ENCODE results near the gene CDK5RAP2. TPM values are rescaled to one million over a fixed set of nuclear protein-coding genes. Genes with fewer than 3 reads are reported as not detected.
A peak's percentile ranks its signal among the peaks of the same experiment; 100 is the strongest.
"Not testable (repeated sequence)": the region's sequence is repeated elsewhere in the genome, so short reads cannot be mapped to it uniquely, and the experiment has no call there.

CDK5RAP2 gene
- total and polyA plus RNA-seq, 2 experiments from 2014 or later: 52.6 to 77.0 TPM

DNA sequence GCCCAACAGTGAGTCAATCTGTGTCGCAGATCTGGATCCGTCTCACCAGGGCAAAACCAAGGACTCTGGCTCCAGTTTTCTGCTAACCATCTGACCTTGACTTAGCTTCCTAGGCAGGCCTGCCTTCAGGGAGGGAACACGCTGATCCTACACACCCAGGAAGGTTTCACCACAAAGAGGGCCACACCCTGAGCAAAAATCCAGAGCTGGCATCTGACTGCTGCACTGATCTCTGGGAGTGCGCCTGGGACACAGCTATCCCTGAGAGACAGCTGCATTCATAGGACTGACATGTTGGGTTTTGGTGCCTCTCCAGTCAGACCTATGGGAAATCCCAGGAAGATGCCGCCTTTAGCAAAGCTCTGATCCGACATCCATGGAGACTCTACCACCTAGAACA, 47.5 kb downstream of the CDK5RAP2 start:
- H4K20me1 ChIP-seq (ENCODE audit: insufficient read depth): no peaks in the 10 kb centered on the region
- peak overlapping the region; percentile 21; the same call in 1 of the 2 replicates for H3K27ac ChIP-seq
- no peaks in the 10 kb centered on the region for H3K9me2 ChIP-seq (ENCODE audit: insufficient read depth)
- H3K4me3 ChIP-seq: no peak overlapping the region
- peaks cover 32% of the 10 kb centered on the region for H3K36me3 ChIP-seq (ENCODE audit: low read depth)
- H3K27me3 ChIP-seq (replicated peaks; ENCODE audit: insufficient read depth): no peaks in the 10 kb centered on the region
- peak overlapping the region; percentile 19; the same call in 1 of the 2 replicates for H3K9ac ChIP-seq
- 0 out of 2 replicates have a peak, but pooled peaks cover 4% of the 10 kb centered on the region for H3F3A ChIP-seq (ENCODE audit: insufficient read depth)
- 48 to 49% methylated on average over 6 of the region's 6 CpGs for WGBS, 2 experiments (ENCODE audit: low coverage in 1 of 2, low lambda C conversion rate in 2 of 2, missing lambda C conversion rate in 2 of 2)
- TF ChIP-seq EZH2phosphoT487 (IDR thresholded peaks at IDR 0.05; ENCODE audit: insufficient read depth, low read depth): no peak
- no peak for TF ChIP-seq EZH2 (IDR thresholded peaks at IDR 0.05; ENCODE audit: insufficient read depth, poor library complexity, severe bottlenecking)
- in situ Hi-C loops (cut with MboI): loop anchor here (10.0 kb wide), 1 partner anchor 62 kb away; no protein-coding TSS in a partner anchor
- H3K79me2 ChIP-seq (ENCODE audit: insufficient read depth): no peaks in the 10 kb centered on the region
- peak overlapping the region; percentile 23 for H3K4me2 ChIP-seq (ENCODE audit: unreplicated experiment)
- H3K9me3 ChIP-seq (ENCODE audit: low read depth): no peaks in the 10 kb centered on the region
- peak; percentile 73 for DNase-seq
- no peak overlapping the region for H2AFZ ChIP-seq
- peaks cover 10% of the 10 kb centered on the region for H3K4me1 ChIP-seq (ENCODE audit: insufficient read depth)

GRCh38 chr9:120531683-120532300, 48.2 kb downstream of the CDK5RAP2 start:
- peaks cover 10% of the 10 kb centered on the region for H3K4me1 ChIP-seq (ENCODE audit: insufficient read depth)
- H3K4me3 ChIP-seq: no peak overlapping the region
- peak; percentile 57 for DNase-seq
- no peak overlapping the region for H3K4me2 ChIP-seq (ENCODE audit: unreplicated experiment)
- H3K36me3 ChIP-seq (ENCODE audit: low read depth): peaks cover 36% of the 10 kb centered on the region
- no peaks in the 10 kb centered on the region for H3K27me3 ChIP-seq (replicated peaks; ENCODE audit: insufficient read depth)
- H4K20me1 ChIP-seq (ENCODE audit: insufficient read depth): no peaks in the 10 kb centered on the region
- H3K9me3 ChIP-seq (ENCODE audit: low read depth): no peaks in the 10 kb centered on the region
- H3K79me2 ChIP-seq (ENCODE audit: insufficient read depth): no peaks in the 10 kb centered on the region
- WGBS, 2 experiments (ENCODE audit: low coverage in 1 of 2, low lambda C conversion rate in 2 of 2, missing lambda C conversion rate in 2 of 2): 69 to 72% methylated on average over 2 of the region's 2 CpGs
- H3F3A ChIP-seq (ENCODE audit: insufficient read depth): 0 out of 2 replicates have a peak, but pooled peaks cover 4% of the 10 kb centered on the region
- no peaks in the 10 kb centered on the region for H3K9me2 ChIP-seq (ENCODE audit: insufficient read depth)
- H3K9ac ChIP-seq: peak overlapping the region; percentile 19; the same call in 1 of the 2 replicates
- in situ Hi-C loops (cut with MboI): loop anchor here (10.0 kb wide), 1 partner anchor 63 kb away; no protein-coding TSS in a partner anchor
- H3K27ac ChIP-seq: peak overlapping the region; percentile 21; the same call in 1 of the 2 replicates
- TF ChIP-seq EZH2phosphoT487 (IDR thresholded peaks at IDR 0.05; ENCODE audit: insufficient read depth, low read depth): no peak
- no peak for TF ChIP-seq EZH2 (IDR thresholded peaks at IDR 0.05; ENCODE audit: insufficient read depth, poor library complexity, severe bottlenecking)
- H2AFZ ChIP-seq: no peak overlapping the region

DNA sequence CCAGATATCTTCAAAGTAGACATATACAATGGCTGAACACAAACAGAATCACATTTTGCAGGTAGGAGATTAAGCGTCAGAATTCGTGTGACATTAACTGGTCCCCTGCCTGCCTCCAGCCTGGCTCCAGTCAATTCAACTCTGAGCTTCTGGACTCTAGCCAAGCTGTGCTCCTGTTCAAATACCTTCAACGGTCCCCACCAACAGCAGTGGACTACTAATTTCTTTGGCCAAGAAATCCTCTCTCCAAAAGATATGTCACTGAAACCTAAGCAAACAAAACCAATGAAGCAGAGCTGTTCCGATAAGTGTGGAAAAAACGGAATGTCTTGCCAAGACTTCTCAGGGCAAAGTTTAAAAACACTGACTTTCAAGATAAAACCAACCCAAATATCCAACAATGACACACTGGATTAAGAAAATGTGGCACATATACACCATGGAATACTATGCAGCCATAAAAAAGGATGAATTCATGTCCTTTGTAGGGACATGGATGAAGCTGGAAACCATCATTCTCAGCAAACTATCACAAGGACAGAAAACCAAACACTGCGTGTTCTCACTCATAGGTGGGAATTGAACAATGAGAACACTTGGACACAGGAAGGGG, 49.6 kb downstream of the CDK5RAP2 start:
- not testable (repeated sequence) for H3K9ac ChIP-seq; H3K9me2 ChIP-seq (ENCODE audit: insufficient read depth); H3K79me2 ChIP-seq (ENCODE audit: insufficient read depth); H3K4me3 ChIP-seq; H3K9me3 ChIP-seq (ENCODE audit: low read depth); H3K4me2 ChIP-seq (ENCODE audit: unreplicated experiment); H3K27me3 ChIP-seq (replicated peaks; ENCODE audit: insufficient read depth); DNase-seq; H2AFZ ChIP-seq; H3F3A ChIP-seq (ENCODE audit: insufficient read depth); H3K27ac ChIP-seq; H4K20me1 ChIP-seq (ENCODE audit: insufficient read depth)
- H3K4me1 ChIP-seq (ENCODE audit: insufficient read depth): peaks cover 10% of the 10 kb centered on the region
- WGBS, 2 experiments (ENCODE audit: low coverage in 1 of 2, low lambda C conversion rate in 2 of 2, missing lambda C conversion rate in 2 of 2): 84 to 93% methylated on average over 6 of the region's 6 CpGs
- in situ Hi-C loops (cut with MboI): loop anchor here (10.0 kb wide), 1 partner anchor 64 kb away; no protein-coding TSS in a partner anchor
- H3K36me3 ChIP-seq (ENCODE audit: low read depth): peaks cover 28% of the 10 kb centered on the region; the same call in 1 of the 2 replicates

GRCh38 chr9:120528829-120529228, 51.1 kb downstream of the CDK5RAP2 start:
- peaks cover 30% of the 10 kb centered on the region; the same call in 1 of the 2 replicates for H3K36me3 ChIP-seq (ENCODE audit: low read depth)

More at GRCh38 chr9:120528829-120529228, 51.1 kb downstream of the CDK5RAP2 start:
- no peak overlapping the region for H3K4me3 ChIP-seq
- WGBS, 2 experiments (ENCODE audit: low coverage in 1 of 2, low lambda C conversion rate in 2 of 2, missing lambda C conversion rate in 2 of 2): 71 to 72% methylated on average over 7 of the region's 7 CpGs
- in situ Hi-C loops (cut with MboI): no loop called here
- H3K79me2 ChIP-seq (ENCODE audit: insufficient read depth): no peaks in the 10 kb centered on the region
- no peak overlapping the region for H3K27ac ChIP-seq
- no peak overlapping the region for H3K4me2 ChIP-seq (ENCODE audit: unreplicated experiment)
- DNase-seq: no peak
- H2AFZ ChIP-seq: no peak overlapping the region
- H3K9me3 ChIP-seq (ENCODE audit: low read depth): no peaks in the 10 kb centered on the region
- H3K4me1 ChIP-seq (ENCODE audit: insufficient read depth): peaks cover 10% of the 10 kb centered on the region
- no peaks in the 10 kb centered on the region for H3K9me2 ChIP-seq (ENCODE audit: insufficient read depth)
- TF ChIP-seq EZH2phosphoT487 (IDR thresholded peaks at IDR 0.05; ENCODE audit: insufficient read depth, low read depth): no peak
- no peak for TF ChIP-seq EZH2 (IDR thresholded peaks at IDR 0.05; ENCODE audit: insufficient read depth, poor library complexity, severe bottlenecking)
- 0 out of 2 replicates have a peak, but pooled peaks cover 4% of the 10 kb centered on the region for H3F3A ChIP-seq (ENCODE audit: insufficient read depth)
- no peak overlapping the region for H3K9ac ChIP-seq
- no peaks in the 10 kb centered on the region for H3K27me3 ChIP-seq (replicated peaks; ENCODE audit: insufficient read depth)
- H4K20me1 ChIP-seq (ENCODE audit: insufficient read depth): no peaks in the 10 kb centered on the region
